HuH-7.5 (cell line): ENCODE data around the gene SEPTIN8.

Experiments
- DNase-seq: peaks from one replicate; pipeline ENCODE4 v3.0.0; 2011; ENCODE audit warnings: low spot score

SEPTIN8 gene

DNA sequence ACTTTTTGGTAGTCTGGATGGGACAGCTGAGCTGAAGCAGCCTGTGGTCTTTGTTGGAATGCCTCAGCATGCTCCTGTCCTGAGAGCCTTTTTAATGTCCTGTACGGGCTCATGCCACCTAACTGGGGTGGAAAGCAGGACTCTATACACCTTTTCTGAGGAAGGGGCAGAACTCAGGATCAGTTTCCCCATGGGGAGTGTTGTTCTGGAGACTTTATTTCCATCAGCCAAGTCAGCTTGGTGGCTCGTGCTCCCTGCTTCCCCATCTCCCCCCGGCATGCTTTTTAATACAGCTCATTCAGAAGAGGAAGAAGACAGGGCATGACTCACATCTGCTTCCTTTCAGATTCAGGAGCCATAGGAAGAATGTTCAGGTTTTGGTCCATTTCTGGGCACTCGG, 5.1 kb upstream of the SEPTIN8 start:
- no peak for DNase-seq

DNA sequence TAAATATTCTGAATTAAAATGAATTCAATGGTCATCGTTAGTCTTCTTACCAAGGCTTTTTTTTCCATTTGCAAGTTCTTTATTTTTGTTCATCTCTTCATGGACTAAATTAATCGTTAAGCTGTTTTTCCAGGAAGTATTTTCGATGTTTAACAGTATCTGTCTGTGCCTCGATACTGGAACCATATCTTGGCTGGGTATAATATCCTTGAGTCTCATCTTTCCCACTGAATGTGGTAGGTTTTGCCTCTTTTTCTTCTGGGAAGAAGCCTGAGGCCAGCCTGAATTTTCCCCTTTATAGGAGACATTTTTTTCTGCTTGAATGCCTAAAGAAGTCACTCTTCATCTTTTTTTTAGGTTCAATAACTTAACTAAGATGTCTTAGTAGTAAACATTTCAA, 4.0 kb upstream of the SEPTIN8 start:
- no peak for DNase-seq

- DNase-seq = no peak
Measured at GRCh38 chr5:132780577-132780976, 3.5 kb upstream of the SEPTIN8 start.

GRCh38 chr5:132779961-132780360, 2.9 kb upstream of the SEPTIN8 start:
- no peak for DNase-seq

- DNase-seq = no peak
Measured at GRCh38 chr5:132778856-132779255, 1.8 kb upstream of the SEPTIN8 start.

DNA sequence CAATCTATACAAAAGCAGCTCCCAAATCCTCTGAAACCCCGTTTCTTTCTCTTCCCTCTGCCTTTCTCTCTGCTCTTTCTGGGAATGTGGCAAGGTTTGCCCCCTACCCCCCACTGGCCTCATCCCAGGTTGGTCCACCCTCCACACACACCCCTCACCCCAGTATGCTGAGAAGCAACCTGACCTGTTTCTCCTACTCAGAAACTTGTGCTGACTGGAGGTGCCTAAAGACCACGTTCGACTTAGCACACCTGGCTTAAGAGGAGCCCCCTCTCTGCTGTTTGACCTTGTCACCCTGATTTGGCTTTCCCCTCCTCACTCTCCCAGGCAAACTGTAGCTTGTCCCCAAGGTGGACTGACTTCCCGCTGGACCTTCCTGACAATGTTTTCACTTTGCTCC, 1.1 kb upstream of the SEPTIN8 start:
- no peak for DNase-seq

DNA sequence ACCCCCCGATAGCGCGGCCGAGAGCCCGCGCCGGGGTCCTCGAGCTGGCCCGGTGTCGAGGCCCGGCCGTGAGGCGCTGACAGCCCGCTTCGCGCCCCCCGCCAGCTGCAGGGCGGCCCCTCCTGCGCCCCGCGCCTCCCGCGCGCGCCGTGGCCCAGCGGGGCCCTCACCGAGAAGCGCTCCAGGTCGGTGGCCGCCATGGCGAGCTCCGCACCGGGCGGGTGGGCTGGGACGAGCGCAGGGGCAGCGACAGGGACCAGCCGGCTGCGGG, 166 bp downstream of the SEPTIN8 start:
- no peak for DNase-seq

GRCh38 chr5:132776131-132776937, 705 bp downstream of the SEPTIN8 start:
- peak; percentile 49 for DNase-seq

DNA sequence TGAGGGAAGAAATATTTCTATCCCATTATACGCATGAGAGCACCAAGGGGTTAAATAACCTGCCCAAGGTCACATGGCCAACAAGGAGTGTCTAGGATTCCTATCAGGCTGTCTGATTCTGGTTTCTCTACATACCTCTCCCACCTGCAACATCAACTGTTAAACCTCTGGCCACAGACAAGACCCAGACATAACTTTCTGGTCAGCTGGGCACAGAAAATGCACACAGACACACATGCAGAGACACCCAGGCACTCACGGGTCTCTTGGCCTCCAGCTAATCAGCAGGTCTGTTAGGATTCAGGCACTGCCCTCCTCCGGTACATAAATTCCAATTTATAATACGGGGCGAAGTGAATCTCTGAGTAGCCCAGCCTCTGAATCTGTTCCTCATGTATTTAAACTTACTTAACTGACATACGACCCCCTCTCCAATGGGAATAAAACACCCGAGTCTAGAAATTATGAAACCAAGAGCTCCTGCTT, 1.5 kb downstream of the SEPTIN8 start:
- no peak for DNase-seq

- no peak for DNase-seq
Measured at GRCh38 chr5:132774896-132775295, 2.1 kb downstream of the SEPTIN8 start.

GRCh38 chr5:132774406-132774805, 2.6 kb downstream of the SEPTIN8 start:
- DNase-seq = no peak

- DNase-seq = no peak
Measured at GRCh38 chr5:132773601-132774355, 3.3 kb downstream of the SEPTIN8 start.

- DNase-seq = no peak
Measured at GRCh38 chr5:132773114-132773513, 3.9 kb downstream of the SEPTIN8 start.

GRCh38 chr5:132772291-132773070, 4.6 kb downstream of the SEPTIN8 start:
- DNase-seq = no peak

DNA sequence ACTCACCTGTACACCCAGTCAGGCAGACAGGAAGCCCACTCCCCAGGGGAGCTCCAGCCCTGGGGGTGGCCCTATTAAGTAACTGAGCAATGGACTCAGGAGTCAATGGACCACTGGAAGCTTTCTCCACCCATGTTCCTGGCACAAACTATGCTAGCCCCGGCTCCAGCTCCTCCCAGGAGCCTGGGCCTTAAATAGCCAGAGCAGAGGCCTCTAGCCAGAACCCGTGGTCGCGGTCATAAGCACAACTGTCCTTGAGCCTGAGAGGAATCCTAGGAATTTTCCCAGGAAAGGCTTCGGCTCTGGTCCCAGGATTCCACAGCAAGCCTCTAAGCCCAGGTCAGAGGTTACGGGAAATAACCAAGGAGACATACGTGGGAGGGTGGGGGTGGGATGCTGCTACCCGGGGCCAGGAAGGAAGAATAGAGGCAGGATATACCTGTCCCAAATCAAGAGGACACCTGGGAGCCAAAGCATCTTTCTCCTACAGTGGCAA, 5.5 kb downstream of the SEPTIN8 start:
- DNase-seq = peak; percentile 45

DNA sequence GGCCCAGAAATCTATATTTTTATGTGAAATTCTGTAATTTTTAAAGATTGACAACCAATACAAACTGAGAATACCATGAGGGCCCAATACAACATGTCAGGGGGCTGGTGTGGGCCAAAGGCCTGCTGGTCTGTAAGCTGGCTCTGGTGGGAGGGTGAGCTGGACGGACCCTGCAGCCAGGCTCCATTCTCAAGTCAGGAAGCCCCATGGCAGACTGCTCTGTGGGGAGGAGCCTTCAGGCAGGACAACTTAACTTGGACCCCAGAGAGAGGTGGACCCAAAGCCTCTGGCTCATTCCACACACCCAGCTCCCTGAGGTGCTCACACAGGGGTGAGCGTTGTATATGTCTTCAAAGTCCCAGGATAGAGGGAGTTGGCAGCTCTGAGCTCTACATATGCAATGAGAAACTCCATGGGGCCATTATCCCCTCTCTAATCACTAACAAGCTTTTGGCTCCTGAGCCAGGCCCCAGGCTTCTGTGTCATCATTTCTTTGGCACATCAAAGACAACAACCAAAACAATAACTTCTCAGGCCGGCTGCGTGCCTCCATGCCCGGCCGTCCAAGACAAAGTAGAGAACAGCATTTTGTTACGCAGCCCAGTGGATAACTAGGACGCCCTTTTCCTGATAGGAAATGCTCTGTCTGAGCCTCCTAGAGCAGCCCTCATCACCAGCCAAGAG, 6.4 kb downstream of the SEPTIN8 start:
- DNase-seq = no peak

DNA sequence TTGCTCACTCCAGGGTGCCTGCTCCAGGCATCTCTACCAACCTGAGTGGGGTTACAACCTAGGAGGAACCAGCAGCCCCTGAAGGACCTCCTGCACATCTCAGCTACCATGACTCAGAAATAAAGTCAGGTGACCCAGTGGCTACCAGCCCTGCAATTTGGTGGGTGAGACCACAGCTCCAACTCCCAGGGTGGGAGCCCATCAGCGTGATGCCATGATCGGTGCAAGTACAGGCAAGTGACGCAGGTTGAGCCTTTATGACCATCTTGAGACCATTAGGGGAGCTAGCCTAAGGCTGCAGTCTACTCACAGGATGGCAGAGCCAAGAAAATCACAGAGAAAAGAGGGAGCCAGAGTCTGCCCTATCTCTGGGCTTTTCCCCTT, 8.6 kb downstream of the SEPTIN8 start:
- no peak for DNase-seq

- DNase-seq = no peak
Measured at GRCh38 chr5:132767150-132767549, 9.9 kb downstream of the SEPTIN8 start.

DNA sequence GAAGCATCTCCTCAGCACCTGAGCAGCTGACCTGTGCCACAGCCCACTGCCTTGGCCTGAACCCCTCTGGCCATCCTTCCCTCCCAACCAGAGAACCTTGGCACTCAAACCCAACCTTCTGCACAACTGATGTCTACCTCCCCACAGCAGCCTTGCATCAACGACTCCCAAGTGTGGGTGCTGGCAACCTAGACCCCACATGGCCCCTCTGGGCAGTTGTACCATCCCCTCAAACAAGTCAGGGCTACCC, 10.3 kb downstream of the SEPTIN8 start:
- DNase-seq = no peak

DNA sequence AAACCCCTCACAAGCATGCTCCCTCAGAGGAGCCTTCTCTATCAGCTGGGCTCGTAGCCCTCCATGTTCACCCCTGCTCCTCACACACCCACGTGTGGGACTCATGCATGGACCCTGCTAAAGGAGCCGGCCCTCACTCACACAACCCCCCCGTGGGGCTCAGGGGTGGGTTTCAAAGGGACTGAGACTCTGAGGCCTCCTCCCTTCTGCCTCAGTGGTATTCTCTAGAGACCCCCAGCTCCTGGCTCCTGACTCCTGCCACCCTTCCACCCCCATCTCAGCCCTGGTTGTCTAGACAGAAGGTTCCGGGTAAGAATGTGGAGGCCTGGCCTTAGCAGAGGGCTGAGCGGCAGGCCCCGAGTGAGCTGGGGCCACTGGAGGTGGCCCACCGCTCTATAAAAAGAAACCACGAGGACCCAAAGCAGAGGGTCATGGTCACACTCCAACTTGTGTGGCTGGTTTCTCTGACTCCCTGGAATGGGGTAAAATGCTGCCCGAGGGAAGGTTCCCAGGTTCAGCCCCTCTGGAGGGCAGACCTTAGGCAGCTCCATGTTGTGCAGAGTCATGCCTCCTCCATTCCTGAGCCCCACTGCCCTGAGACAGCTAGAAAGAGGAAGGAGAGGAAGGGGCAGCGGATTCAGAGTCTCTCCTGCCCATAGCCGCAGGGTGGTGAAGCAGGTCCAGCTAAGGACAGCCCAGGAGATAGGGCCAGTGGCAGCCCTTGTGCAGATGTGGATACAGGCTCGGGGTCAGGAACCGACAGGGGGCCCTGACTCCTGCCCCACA, 10.8 kb downstream of the SEPTIN8 start:
- DNase-seq = no peak

GRCh38 chr5:132765311-132766019, 11.6 kb downstream of the SEPTIN8 start:
- DNase-seq = no peak
